Activated naive CD4-positive, alpha-beta T cell treated with anti-CD3 and anti-CD28 coated beads, Interleukin-2, amount 10 ng/mL, durations not matched to agents 7 days and 5 days (primary cell): Measurements from ENCODE around the gene ID4.

Experiments
- CTCF ChIA-PET: fragments of 350-600 bp; sonication (Branson Sonifier 250); formaldehyde crosslinking; loops from one replicate; lab custom pipeline; 2021; ENCODE audit warnings: antibody characterized with exemption; lab: Charles Lee
- DNase-seq: peaks from one replicate; pipeline ENCODE4 v3.0.0-alpha.2; 2020
- H3K27ac Mint-ChIP-seq: one replicate; pipeline ENCODE4 v1.8.0; 2021; ENCODE audit warnings: mild to moderate bottlenecking, moderate library complexity, mixed read lengths
- H3K27me3 Mint-ChIP-seq: one replicate; pipeline ENCODE4 v1.8.0; 2021; ENCODE audit warnings: mild to moderate bottlenecking, mixed read lengths
- H3K36me3 Mint-ChIP-seq: one replicate; pipeline ENCODE4 v1.8.0; 2021; ENCODE audit warnings: mixed read lengths
- H3K4me1 Mint-ChIP-seq: one replicate; pipeline ENCODE4 v1.8.0; 2021; ENCODE audit warnings: mixed read lengths
- H3K4me3 Mint-ChIP-seq: one replicate; pipeline ENCODE4 v1.8.0; 2021; ENCODE audit warnings: mild to moderate bottlenecking, moderate library complexity, mixed read lengths
- H3K9me3 Mint-ChIP-seq: one replicate; pipeline ENCODE4 v1.8.0; 2021; ENCODE audit warnings: mixed read lengths

ID4 gene, protein sequence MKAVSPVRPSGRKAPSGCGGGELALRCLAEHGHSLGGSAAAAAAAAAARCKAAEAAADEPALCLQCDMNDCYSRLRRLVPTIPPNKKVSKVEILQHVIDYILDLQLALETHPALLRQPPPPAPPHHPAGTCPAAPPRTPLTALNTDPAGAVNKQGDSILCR

GRCh38 chr6:19836799-19837510 is at the start of gene ID4:
TSS of gene ID4 (plus strand) at chr6:19837370. CDS start at chr6:19837755, 385 bp downstream.
- Mint-ChIP-seq H3K4me3 (no peak within 1 kb of the TSS), H3K36me3 (peaks cover 2% of the 10 kb centered on the region), H3K27me3 (peaks cover 52% of the 10 kb centered on the region), H3K9me3 (no peaks in the 10 kb centered on the region), H3K4me1 (peaks cover 4% of the 10 kb centered on the region), H3K27ac (no peak within 1 kb of the TSS)
- DNase-seq, result no peak
- CTCF ChIA-PET, result no interaction called here

DNA sequence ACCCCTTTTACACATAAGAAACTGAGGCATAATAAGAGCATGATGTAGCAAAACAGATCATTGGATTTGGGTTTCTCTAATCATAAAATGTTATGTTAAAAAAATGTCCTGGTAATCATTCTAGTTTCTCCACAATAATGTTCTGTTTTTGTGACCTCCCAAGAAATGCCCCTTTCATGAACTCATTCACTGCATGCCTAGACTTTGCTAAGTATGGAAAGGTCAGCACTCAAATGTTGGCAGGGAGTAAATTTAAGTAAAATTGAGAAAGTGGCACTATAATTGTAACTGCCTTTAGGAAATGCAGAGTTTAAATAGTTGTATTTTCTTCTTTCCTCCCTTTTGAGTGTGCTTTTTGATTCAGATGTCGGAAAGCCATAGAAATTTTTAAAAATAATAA is 48.5 kb upstream of the ID4 start:
- Mint-ChIP-seq H3K4me1 (no peaks in the 10 kb centered on the region), H3K27me3 (no peaks in the 10 kb centered on the region), H3K27ac (no peak overlapping the region), H3K9me3 (peaks cover 3% of the 10 kb centered on the region), H3K36me3 (no peaks in the 10 kb centered on the region), H3K4me3 (no peak overlapping the region)
- CTCF ChIA-PET, result no interaction called here
- no peak for DNase-seq

DNA sequence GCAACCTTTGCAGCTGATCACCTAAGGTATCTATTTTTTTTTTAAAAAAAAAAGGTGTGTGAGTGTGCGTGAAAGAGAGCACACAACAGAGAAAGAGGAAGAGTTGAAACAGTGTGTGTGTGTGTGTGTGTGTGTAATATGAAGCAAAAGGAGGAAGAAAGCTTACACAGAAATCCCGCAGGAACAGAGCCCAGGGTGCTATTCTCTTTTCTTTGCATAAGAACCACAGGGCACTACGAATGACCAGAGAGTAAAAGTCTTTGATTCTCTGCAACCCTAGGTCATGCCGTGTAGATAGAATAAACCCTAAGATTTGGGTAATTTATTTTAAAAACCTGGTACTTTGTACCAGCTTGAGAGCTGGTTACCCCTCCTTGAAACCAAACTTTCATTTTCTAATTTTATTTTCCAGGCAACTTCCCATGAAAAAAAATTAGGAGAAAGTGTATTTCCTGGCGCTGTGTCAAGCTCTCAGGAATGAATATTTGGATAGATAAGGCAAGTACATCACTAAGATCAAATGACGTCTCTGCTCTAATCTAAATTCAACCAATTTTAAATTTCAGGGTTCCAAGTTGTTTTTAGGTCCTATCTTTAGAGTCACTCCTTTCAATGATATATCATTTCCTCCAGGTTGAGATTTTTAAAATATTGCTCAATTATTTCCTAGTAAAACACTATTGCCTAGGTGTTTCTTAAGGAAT is 47.9 kb upstream of the ID4 start:
- Mint-ChIP-seq H3K4me1 (no peaks in the 10 kb centered on the region), H3K36me3 (no peaks in the 10 kb centered on the region), H3K9me3 (no peaks in the 10 kb centered on the region), H3K27ac (no peak overlapping the region), H3K27me3 (no peaks in the 10 kb centered on the region), H3K4me3 (no peak overlapping the region)
- CTCF ChIA-PET, result no interaction called here
- no peak for DNase-seq

GRCh38 chr6:19791267-19791666 is 45.9 kb upstream of the ID4 start:
- H3K27me3 Mint-ChIP-seq, result no peaks in the 10 kb centered on the region
- CTCF ChIA-PET, result no interaction called here
- no peaks in the 10 kb centered on the region for H3K9me3 Mint-ChIP-seq
- DNase-seq, result no peak
- H3K36me3 Mint-ChIP-seq, result no peaks in the 10 kb centered on the region
- H3K4me3 Mint-ChIP-seq, result no peak overlapping the region
- H3K4me1 Mint-ChIP-seq, result no peaks in the 10 kb centered on the region
- no peak overlapping the region for H3K27ac Mint-ChIP-seq

DNA sequence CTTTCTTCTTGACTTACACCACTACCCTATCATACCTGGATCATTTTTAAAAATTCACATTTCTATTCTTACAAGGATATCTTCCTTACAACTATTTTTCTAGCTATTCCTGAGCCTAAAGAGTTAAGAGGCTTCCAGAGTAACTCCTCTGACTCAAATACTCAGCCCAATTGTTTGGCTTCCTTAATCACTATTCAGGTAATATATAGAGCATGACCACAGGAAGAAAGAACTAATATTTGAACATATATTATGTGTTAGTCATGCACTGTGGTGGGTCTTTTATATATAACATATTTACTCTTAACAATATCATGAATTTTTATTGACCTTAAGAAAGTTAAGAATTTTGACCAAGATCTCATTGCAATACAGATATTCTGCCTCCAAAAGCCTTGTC is 42.0 kb upstream of the ID4 start:
- H3K4me1 Mint-ChIP-seq, result no peaks in the 10 kb centered on the region
- no peak for DNase-seq
- no peak overlapping the region for H3K27ac Mint-ChIP-seq
- CTCF ChIA-PET, result no interaction called here
- no peaks in the 10 kb centered on the region for H3K36me3 Mint-ChIP-seq
- no peaks in the 10 kb centered on the region for H3K27me3 Mint-ChIP-seq
- H3K4me3 Mint-ChIP-seq, result no peak overlapping the region
- no peaks in the 10 kb centered on the region for H3K9me3 Mint-ChIP-seq

- no peaks in the 10 kb centered on the region for H3K36me3 Mint-ChIP-seq
- no peak for DNase-seq
- no peaks in the 10 kb centered on the region for H3K4me1 Mint-ChIP-seq
- CTCF ChIA-PET, result no interaction called here
- no peaks in the 10 kb centered on the region for H3K27me3 Mint-ChIP-seq
- H3K27ac Mint-ChIP-seq, result no peak overlapping the region
- H3K9me3 Mint-ChIP-seq, result no peaks in the 10 kb centered on the region
- no peak overlapping the region for H3K4me3 Mint-ChIP-seq
These were observed 40.7 kb upstream of the ID4 start for GRCh38 chr6:19796452-19796851.

DNA sequence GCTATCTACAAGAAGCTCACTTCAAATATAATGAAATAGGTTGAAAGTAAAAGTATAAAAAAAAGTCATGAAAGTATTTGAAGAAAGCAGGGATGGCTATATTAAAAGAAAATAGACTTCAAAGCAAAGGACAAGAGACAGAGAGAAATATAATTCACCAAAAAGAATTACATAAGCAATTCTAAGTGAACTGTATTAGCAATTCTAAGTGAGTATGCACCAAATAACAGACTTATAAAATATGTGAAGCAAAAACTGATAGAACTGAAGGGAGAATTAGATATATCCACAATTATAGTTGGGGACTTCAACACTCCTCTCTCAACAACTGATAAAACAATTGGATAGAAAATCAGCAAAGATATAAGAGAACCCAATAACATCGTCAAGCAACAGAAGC is 38.8 kb upstream of the ID4 start:
- CTCF ChIA-PET, result no interaction called here
- Mint-ChIP-seq H3K27ac (no peak overlapping the region), H3K27me3 (peaks cover 1% of the 10 kb centered on the region), H3K4me1 (no peaks in the 10 kb centered on the region), H3K9me3 (no peaks in the 10 kb centered on the region), H3K4me3 (no peak overlapping the region), H3K36me3 (no peaks in the 10 kb centered on the region)
- DNase-seq, result no peak

- no peaks in the 10 kb centered on the region for H3K9me3 Mint-ChIP-seq
- H3K27ac Mint-ChIP-seq, result no peak overlapping the region
- DNase-seq, result no peak
- H3K36me3 Mint-ChIP-seq, result no peaks in the 10 kb centered on the region
- CTCF ChIA-PET, result no interaction called here
- H3K27me3 Mint-ChIP-seq, result peaks cover 24% of the 10 kb centered on the region
- peaks cover 10% of the 10 kb centered on the region for H3K4me1 Mint-ChIP-seq
- no peak overlapping the region for H3K4me3 Mint-ChIP-seq
These were observed 34.5 kb upstream of the ID4 start for GRCh38 chr6:19802656-19803055.

GRCh38 chr6:19803331-19804204 is 33.6 kb upstream of the ID4 start:
- H3K27ac Mint-ChIP-seq, result no peak overlapping the region
- H3K27me3 Mint-ChIP-seq, result peaks cover 24% of the 10 kb centered on the region
- H3K4me1 Mint-ChIP-seq, result peaks cover 10% of the 10 kb centered on the region
- H3K4me3 Mint-ChIP-seq, result no peak overlapping the region
- H3K9me3 Mint-ChIP-seq, result no peaks in the 10 kb centered on the region
- no peaks in the 10 kb centered on the region for H3K36me3 Mint-ChIP-seq
- CTCF ChIA-PET, result no interaction called here
- DNase-seq, result no peak

- no peaks in the 10 kb centered on the region for H3K36me3 Mint-ChIP-seq
- H3K4me1 Mint-ChIP-seq, result peaks cover 10% of the 10 kb centered on the region
- peak overlapping the region; percentile 52 for H3K4me3 Mint-ChIP-seq
- DNase-seq, result peak; percentile 74
- CTCF ChIA-PET, result no interaction called here
- H3K9me3 Mint-ChIP-seq, result no peaks in the 10 kb centered on the region
- peaks cover 24% of the 10 kb centered on the region for H3K27me3 Mint-ChIP-seq
- H3K27ac Mint-ChIP-seq, result no peak overlapping the region
These were observed 32.7 kb upstream of the ID4 start for GRCh38 chr6:19804205-19805128.

- Mint-ChIP-seq H3K36me3 (no peaks in the 10 kb centered on the region), H3K4me3 (peak overlapping the region; percentile 52), H3K4me1 (peaks cover 10% of the 10 kb centered on the region), H3K27me3 (peaks cover 24% of the 10 kb centered on the region), H3K27ac (no peak overlapping the region), H3K9me3 (no peaks in the 10 kb centered on the region)
- CTCF ChIA-PET, result no interaction called here
- no peak for DNase-seq
These were observed 32.1 kb upstream of the ID4 start for GRCh38 chr6:19805129-19805481.

DNA sequence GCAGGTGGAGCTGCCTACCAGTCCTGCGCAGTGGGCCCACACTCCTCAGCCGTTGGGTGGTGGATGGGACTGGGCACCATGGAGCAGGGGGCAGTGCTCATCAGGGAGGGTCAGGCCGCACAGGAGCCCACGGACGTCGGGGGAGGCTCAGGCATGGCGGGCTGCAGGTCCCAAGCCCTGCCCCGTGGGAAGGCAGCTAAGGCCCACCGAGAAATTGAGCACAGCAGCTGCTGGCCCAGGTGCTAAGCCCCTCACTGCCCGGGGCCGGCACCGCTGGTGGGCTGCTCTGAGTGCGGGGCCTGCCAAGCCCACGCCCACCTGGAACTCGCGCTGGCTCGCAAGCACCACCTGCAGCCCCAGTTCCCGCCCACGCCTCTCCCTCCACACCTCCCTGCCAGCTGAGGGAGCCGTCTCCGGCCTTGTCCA is 30.2 kb upstream of the ID4 start:
- peaks cover 10% of the 10 kb centered on the region for H3K4me1 Mint-ChIP-seq
- H3K27me3 Mint-ChIP-seq, result peaks cover 24% of the 10 kb centered on the region
- no peak for DNase-seq
- CTCF ChIA-PET, result no interaction called here
- H3K27ac Mint-ChIP-seq, result no peak overlapping the region
- no peaks in the 10 kb centered on the region for H3K36me3 Mint-ChIP-seq
- H3K4me3 Mint-ChIP-seq, result no peak overlapping the region
- H3K9me3 Mint-ChIP-seq, result no peaks in the 10 kb centered on the region

GRCh38 chr6:19811397-19812079 is 25.6 kb upstream of the ID4 start:
- Mint-ChIP-seq H3K27ac (no peak overlapping the region), H3K4me3 (no peak overlapping the region), H3K9me3 (no peaks in the 10 kb centered on the region), H3K4me1 (no peaks in the 10 kb centered on the region), H3K36me3 (no peaks in the 10 kb centered on the region), H3K27me3 (no peaks in the 10 kb centered on the region)
- CTCF ChIA-PET, result no interaction called here
- no peak for DNase-seq
